GM12892 (cell line): ENCODE measurements around the gene RANBP9.

Experiments
- DNase-seq: peaks from one replicate; pipeline ENCODE4 v3.0.0; 2011; ENCODE audit not compliant: insufficient read length
- FAIRE-seq: peaks from 2 replicates; lab custom pipeline; 2011; peaks lifted over from hg19 to GRCh38; lab: Jason Lieb, UNC
- POLR2A ChIP-seq: IDR thresholded peaks from 2 replicates; pipeline ENCODE4 v1.6.1; 2011; ENCODE audit warnings: low read depth, low read length, control low read depth
- POLR2AphosphoS5 ChIP-seq: IDR thresholded peaks from 2 replicates; pipeline ENCODE4 v1.6.1; 2011; ENCODE audit warnings: low read depth, low read length, control low read depth
- TAF1 ChIP-seq: IDR thresholded peaks from 2 replicates; pipeline ENCODE4 v1.6.1; 2011; ENCODE audit warnings: low read depth, mild to moderate bottlenecking, control low read depth, low read length, borderline replicate concordance

The RANBP9 gene

DNA sequence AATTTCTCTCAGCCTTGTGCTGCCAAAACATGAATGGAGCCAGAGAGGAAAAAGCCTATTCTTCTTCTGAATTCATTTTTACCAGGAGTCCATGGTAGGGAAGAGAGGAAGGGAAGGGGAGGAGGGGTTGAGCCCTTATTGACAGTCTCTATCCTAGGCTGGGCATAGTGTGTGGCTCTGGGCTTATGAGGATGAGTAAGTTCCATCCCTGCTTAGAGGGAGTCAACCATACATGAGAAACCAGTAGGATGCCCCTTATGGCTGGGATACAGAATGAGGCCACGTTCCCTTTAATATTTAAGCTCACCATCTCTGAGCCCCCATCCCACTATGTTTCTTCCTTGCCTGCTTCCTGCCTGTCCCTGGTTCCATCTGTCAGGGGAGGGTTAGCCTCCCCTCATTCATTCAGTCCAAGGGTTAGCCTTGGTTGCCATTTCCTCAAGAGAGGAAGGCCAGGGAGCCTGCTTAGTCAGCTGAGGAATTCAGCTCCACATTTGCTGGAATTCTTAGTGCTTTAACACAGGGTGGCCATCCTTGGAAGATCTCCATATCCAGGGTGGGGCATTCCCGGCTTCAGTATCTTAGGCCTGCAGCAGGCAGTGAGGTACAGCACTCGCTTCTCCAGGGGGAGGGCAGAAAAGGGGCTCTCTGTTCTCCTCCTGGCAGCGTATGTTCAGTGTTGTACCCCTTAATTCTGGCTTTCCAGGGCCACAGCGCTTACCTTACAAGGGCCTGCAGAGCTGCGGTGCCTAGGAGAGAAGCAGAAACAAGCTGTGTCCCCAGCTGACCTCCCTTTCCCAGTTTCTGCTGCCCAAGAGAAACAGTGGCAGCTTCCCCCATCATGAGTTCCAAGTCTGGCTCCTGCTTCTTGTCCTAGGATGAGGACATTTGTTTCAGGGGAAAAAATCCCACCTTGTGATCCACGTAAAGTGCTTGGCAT is 124.8 kb downstream of the RANBP9 start:
- FAIRE-seq (no peak), DNase-seq (no peak)
- TF ChIP-seq POLR2AphosphoS5: no peak
- no peak for TF ChIP-seq TAF1
- TF ChIP-seq POLR2A: no peak

DNA sequence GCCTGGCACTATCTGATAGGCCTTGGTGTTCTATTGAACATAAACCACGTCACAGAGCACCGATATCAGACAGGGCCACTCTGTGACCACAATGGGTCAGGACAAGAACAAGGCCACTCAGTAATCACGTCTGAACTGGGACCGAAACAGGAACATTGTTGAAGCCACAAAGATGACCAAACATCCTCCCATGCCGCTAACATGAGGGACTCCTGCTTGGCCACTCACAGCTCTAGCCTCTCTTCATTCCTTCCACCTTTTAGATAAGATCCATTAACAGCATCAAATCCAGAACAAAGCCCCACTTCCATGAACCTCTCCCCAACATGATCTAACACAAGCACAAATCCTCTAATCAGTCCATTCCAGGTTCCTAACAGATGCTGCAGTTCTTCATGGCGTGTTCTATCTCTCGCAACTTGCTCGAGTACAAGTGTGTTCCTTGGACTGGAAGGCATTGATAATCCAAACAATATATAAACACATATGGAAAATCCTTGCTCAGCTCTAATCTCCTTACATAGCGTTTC is 129.9 kb downstream of the RANBP9 start:
- DNase-seq: no peak
- no peak for TF ChIP-seq POLR2AphosphoS5
- peak; percentile 38 for FAIRE-seq

DNA sequence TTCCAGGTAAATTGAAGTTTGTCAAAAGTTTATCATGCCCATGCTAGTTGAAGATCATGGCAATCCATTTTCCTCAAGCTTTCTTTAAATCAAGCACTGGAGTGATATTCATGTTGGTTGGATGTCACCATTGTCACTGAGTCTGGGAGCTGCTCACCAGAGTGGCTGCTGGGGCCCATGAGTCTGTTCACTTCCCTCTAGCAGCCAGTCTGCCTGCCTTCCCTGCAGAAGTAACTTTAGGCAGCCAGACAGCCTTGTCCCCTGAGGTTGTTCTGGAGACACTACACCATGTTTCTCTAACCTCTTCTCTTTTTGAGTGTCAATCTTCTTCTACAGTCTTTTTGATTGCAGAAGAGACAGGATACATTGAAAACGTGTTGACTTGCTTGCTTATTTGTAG is 131.7 kb downstream of the RANBP9 start:
- TF ChIP-seq TAF1 (no peak), POLR2A (no peak), POLR2AphosphoS5 (no peak)
- DNase-seq (no peak), FAIRE-seq (no peak)

DNA sequence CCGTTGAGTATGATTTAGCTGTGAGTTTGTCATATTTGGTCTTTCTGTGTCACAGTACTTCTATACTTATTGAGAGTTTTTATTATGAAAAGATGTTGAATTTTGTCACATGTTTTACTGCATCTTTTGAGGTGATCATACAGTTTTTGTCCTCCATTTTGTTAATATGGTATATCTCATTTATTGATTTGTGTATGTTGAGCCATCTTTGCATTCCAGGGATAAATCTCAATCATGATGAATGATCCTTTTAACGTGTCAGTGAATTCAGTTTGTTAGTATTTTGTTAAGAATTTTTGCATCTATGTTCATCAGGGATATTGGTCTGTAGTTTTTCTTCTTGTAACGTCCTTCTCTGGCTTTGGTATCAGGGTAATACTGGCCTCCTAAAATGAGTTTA is 133.7 kb downstream of the RANBP9 start:
- FAIRE-seq (no peak), DNase-seq (no peak)
- TF ChIP-seq POLR2AphosphoS5 (no peak), POLR2A (no peak), TAF1 (no peak)

DNA sequence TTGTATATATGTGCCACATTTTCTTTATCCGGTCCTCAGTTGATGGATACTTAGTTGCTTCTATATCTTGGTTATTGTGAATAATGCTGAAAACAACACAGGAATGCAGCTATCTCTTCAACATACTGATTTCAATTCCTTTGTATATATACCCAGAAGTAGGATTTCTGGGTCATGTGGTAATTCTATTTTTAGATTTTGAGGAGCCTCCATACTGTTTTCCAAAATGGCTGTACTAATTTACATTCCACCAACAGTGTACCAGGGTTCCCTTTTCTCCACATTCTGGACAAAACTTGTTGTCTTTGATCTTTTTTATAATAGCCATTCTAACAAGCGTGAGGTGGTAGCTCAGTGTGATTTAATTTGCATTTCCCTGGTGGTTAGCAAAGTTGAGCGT is 135.6 kb downstream of the RANBP9 start:
- FAIRE-seq (no peak), DNase-seq (no peak)
- TF ChIP-seq TAF1 (no peak), POLR2A (no peak)

DNA sequence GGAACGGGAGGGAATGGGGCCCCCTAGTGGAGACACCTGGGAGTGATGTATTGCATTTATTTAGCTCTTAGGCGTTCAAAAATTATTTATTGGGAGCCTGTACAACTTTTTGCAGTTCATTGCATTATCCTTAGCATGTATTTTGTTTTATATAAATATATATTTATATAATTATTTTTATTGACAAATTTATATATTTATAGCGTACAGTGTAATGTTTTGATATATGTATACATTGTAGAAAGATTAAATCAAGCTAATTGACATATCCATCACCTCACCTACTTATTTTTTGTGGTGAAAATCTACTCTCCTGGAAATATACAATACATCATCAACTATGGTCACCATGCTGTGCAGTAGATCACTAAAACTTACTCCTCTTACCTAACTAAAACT is 136.3 kb downstream of the RANBP9 start:
- TF ChIP-seq POLR2A: no peak
- TF ChIP-seq TAF1: no peak
- TF ChIP-seq POLR2AphosphoS5: no peak
- no peak for FAIRE-seq
- DNase-seq: no peak

DNA sequence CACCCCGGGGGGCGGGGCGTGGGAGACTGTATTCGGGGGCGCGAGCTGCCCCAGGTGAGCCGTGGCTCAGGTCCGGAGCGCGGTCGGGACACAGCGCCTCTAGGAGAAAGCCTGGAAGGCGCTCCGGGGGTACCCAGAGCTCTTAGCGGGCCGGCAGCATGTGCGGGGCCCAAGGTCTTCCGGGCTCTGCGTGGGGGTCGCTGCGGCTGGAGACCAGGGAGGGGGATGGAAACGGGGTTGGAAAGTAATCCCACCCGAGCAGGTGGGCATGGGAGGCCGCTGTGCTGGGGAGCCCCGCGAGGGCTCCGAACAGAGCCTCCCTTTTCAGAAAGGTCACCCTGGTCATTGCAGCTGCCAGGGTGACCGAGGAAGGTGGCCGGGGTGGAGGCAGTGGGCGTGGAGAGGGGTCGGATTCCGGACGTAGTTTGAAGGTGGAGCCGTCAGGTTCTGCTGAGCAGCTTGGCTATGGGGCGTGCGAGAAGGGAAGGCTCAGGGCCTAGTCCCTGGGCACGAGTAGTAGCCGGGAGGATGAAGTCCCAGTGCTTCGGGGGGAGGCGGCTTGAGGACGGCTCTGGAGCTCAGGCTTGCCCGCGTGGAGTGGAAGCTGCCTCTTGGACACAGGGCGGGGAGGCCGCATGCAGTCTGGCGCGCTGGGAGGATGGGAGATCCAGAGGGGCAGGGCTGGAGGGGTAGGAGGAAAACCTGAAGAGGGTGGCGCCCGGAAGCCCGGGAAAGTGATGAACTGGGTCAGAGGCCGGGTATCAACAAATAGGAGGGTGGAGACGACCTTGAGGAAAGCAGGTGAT is 136.9 kb downstream of the RANBP9 start, which contains the start of gene SIRT5:
SIRT5 (plus strand) TSS at position 31 of the 806 bp plus-strand sequence. CDS start 9,510 bp downstream, outside the sequence.
- DNase-seq (peak; percentile 58), FAIRE-seq (no peak)
- TF ChIP-seq POLR2A (peak; percentile 59; the same call in 1 of the 2 replicates), TAF1 (peak; percentile 25), POLR2AphosphoS5 (peak; percentile 60)

DNA sequence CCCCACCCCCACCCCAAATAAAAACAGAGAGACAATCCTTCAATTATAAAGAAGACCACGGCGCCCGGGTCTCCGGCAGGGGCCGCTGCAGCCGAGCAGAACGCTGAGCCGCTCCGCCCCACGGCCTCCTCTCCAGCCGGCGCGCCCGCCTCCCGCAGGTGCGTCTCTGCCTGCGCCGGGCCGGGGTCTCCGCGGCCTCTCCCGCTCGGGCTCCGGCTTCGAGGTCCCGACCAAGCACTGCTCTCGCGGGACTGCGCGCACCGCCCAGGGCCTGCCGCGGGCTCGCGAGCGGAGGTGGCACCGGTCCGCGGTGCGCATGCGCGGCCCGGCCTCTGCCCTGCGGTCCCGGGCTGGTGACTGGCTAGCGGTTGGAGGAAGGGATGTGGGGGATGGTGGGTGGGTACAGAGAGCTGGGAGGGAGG is 137.5 kb downstream of the RANBP9 start:
- DNase-seq: peak; percentile 90
- peak; percentile 99 for FAIRE-seq
- TF ChIP-seq POLR2A (peak; percentile 62), TAF1 (0 out of 2 replicates have a peak, but pooled peaks have one; percentile 6), POLR2AphosphoS5 (no peak)

DNA sequence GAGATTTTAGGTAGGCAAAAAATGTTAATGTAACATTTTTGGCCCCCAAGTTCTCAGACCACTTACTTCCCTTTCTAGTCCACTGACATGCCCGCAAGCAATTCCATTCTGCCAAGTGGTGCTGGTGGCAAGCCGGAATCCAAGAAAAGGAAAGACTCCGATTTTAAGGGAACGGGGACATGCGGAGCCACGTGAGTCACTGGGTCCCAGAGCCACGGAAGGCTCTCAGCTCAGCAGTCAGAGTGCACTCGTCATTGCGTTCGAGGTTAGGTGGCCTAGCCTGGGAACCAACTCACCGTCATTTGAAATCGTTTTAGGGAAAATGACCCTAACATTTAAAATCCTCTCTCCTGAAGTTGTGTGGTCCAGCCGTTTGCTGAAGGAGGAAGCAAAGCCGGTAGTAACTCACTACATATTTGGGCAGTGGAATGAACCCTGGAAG is 137.9 kb downstream of the RANBP9 start:
- peak; percentile 57 for FAIRE-seq
- DNase-seq: no peak

DNA sequence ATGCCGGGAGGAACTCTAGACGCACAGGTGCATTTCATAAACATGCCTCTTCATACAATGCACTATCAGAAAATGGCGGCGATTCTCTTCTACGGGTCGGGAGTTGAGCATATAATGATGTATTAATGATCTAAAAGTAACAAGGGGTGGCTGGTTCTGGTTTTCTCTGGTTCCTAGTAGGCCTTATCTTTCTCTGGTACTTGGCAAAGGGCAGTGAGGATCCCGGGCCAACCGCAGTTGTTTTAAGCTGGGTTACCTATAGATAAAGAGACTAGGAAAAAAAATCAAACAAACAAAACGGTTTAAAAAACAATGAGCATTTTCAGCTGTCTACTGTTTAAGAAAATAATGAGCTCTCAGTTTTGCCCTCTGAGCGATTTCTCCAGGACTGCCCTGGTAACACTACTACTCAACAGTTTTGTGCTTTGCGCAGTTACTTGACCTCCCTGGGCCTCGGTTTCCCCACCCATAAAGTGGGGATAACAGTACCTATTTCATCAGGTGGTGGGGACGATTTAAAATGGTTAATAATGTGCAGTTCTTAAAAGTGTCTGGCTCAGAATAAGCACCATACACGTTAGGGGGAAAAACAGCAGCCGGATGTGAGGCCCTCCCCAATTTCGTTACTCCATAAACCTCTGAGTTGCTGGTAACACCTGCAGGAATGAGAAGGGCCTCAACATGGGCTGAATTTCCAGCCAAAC is 138.5 kb downstream of the RANBP9 start:
- no peak for FAIRE-seq
- no peak for DNase-seq
- TF ChIP-seq POLR2AphosphoS5 (no peak), TAF1 (no peak)

More for the DNA sequence above, 137.9 kb downstream of the RANBP9 start:
- TF ChIP-seq POLR2AphosphoS5: no peak
- no peak for TF ChIP-seq POLR2A
- TF ChIP-seq TAF1: no peak

DNA sequence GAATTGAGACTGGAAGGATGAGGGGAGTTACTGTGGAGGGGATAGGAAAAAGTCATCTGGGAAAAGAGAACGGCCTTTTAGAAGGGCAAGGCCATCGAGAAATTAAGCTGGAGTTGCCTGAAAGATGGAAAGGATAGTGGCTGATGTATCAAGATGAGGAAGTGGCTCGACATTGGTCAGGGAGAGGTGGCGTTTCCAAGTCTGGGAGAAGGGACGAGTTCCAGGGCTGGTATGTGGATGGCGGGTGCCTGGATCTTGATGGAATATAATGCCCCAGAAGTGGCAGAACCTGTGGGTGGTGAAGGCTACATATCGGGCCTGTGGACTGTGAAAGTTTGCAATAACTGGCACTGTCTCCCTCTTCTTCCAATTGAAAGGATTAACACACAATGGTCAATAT is 139.4 kb downstream of the RANBP9 start:
- TF ChIP-seq TAF1 (no peak), POLR2AphosphoS5 (no peak), POLR2A (no peak)
- no peak for DNase-seq
- no peak for FAIRE-seq
